Measurements from ENCODE around the gene MYPOP.

The MYPOP gene, protein sequence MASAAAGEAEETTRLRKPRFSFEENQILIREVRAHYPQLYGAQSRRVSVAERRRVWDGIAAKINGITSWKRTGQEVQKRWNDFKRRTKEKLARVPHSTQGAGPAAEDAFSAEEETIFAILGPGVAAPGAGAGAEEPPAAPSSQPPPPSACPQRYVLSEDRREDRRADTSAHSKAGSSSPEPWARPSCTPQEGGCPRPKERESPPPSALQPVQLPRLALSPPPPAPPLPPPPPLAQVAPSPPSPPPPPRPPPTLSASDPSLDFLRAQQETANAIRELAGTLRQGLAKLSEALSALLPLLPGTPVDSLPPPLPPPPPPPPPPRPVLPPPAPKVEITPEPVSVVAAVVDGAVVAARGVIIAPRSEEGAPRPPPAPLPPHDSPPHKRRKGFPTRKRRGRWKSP

DNA sequence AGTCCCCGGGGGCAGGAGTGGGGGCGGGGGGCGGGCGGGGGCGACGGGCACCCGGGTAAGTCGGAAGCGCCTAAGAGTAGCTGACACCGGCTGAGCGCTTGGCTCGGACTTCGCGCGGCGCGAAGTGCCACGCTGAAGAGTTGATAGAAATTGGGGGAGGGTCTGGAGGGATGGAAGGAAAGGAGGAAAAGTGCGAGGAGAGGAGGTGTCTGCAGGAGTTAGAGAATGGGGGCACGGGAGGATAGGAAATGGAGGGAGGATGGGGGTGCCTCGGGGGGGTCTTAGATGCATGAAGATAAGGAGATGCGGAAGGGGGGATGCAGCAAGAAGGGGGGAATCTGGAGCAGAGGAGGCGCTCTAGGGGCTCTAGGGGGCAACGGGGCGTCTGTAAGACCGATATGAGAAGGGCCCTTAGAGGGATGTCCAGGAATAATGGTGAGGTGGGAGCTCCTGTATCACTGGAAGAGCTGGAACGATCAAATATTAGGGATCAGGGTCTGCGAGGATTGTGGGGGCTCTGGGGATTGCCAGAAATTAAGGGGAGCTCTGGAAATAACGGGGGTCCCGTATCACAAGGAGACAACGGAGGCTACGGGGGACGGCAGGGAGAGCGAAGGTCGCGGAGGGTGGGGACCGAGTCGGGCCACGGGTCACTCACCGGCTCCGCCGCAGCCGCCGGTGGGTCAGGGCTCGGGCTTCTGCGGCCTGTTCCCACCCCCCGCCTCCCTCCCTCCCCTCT, at the start of gene MYPOP:
Gene MYPOP (minus strand): TSS at position 702 of the 739 bp plus-strand sequence. CDS start 840 bp downstream, outside the sequence.
- no peak for DNase-seq

DNA sequence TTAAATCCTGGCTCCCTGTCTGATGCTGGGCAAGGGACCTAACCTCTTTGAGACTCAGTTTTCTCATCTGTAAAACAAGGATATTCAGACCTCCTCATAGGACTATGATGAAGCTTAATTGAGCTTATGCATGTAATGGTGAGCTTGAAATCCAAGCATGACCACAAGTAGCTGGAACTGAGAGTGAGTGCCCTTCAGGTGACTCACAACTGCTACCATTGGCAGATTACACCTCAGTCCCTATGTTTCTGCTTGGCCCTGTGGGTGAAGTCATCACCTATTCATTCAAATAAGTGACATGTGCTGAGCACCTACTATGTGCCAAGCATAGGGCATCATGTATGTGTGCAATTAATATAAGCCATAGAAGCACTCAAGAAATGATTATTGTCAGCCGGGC, 45.5 kb upstream of the MYPOP start:
- DNase-seq = no peak

DNA sequence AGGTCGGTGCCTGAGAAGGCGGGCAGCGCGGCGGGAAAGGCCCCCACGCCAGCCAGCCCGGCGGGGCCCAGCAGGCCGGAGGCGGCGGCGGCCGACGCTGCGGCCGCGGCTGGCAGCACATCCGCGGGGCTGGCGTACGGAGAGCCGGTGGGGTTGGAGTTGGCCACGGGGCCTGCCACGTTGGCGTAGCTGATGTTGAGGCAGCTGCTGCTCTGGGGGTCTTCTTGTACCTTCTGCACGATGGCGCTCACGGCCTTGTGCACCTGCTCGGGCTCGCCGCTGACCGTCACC, 38.0 kb upstream of the MYPOP start:
- no peak for DNase-seq

DNA sequence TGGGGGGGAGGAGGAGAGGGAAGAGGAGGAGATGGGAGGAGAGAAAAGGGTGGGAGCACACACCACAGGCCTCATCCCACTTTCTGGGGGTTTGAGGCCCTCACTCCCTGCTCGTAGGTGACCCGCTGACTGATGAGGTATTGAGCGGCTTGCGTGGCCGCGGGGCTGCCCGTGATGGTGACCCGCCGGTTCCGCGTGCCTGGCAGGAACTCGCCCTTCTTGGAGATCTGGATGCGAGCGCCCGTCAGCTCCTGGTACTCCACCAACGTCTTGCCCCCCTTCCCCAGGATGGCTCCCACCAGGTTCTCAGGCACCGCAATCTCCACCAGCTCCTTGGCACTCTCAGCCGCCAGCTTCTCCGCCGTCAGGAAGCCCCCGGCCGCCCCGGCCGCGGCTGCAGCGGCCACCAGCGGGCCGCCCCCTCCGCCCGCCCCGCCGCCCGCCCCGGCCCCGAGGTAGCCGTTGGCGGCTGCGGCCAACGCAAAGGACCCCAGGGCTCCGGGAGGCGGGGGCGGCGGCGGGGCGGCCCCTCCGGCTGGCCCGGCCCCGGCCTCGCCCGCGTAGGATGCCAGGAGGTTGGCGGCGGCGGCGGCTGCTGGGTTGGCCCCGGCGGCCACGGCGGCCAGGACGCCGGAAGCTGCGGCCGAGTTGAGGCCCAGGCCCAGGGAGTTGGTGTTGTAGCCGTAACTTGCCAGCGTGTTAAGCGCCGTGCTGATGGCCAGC, 37.5 kb upstream of the MYPOP start:
- DNase-seq = no peak

DNA sequence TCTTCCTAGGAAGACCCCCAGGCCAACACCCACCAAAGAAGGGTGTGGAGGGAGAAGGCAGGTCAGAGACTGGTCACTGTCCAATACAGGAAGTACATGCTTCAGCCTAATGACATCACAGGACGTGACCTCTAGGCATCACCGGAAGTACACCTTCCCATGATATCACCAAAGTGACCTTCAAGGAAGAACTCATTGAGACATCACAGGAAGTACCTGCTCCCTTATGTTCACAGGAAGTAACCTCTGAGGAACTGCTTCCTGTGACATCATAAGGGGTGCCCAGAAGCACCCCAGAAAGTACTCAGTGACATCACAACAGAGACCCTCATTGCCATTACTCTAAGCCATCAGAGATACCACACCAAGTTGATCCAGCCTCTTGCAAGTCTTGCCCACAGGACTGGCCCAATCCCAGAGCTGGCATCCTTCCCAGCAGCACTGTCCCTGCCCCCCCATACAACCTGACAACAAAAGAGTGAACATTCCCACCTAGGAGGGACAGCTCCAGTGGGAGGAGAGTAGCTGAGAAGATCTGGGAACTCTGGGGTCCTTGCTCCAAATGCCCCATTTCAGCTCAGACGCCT, 36.4 kb upstream of the MYPOP start:
- no peak for DNase-seq

DNA sequence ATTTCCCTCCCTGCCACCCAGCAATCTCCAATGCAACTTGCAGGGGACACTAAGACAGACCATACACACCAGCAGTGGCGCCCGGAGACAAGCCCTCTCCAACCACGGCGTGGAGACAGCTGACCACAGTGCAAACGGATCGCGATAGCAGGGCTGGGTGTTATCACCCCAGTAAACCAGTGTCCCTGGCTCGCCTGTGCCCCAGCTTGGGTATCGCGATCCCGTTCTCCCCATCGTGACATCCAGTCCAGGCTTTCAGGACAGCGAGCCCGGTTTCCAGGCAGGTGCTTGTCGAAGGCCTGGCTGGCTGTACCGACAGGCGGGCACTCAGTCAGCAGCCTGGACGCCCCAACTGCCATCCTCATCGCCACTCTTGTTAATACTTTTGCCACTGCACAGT, 32.9 kb upstream of the MYPOP start:
- no peak for DNase-seq

DNA sequence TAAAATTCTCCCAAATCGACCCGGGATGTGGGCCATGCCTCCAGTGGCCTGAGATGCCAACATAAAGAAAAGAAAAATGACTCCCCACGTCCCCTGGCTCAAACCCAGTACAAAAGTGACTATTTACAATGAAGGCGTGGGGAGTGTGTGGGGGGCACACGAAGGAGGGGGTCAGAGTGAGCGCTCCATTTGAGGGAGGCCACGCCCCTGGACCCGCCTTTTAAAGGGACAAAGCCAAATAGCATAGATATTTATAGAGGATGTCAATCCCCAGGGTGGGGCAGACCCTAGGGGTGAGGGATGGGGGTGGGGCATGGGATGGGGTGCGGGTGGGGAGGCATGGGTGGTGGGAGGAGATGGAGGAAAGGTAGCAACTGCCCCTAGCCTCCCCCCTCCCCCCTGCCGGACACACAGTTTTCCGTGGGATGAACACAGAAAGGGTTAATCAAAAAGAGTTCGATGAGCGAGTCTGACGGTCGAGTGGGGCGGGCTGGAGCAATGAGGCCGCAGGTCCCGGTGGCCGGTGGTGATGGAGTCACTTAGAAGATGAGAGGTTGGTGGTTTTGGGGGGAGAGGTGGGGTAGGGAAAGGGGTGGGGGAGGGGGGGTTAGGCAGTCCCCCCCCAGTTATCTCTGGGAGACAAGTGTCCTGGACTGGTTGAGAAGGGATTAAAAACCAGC, 32.3 kb upstream of the MYPOP start:
- DNase-seq = no peak

DNA sequence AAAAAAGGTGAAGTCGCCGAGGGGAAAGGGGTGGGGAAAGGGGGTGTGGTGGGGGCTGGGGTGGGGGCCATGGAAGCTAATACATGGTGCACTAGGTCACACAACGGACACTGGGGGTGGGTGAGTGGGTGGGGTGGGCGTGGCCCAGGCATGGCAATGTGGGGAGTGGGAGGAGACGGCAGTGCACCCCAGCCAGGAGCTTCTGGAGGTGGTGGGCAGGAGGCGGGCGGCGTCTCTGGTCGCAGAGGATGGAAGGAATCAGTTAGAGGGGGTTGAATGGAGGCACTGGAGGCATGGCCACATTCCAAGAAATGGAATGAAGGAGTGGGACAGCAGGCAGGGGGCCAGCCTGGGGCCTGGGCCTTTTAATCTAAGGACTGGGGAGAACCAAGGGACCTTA, 31.3 kb upstream of the MYPOP start:
- DNase-seq = no peak

DNA sequence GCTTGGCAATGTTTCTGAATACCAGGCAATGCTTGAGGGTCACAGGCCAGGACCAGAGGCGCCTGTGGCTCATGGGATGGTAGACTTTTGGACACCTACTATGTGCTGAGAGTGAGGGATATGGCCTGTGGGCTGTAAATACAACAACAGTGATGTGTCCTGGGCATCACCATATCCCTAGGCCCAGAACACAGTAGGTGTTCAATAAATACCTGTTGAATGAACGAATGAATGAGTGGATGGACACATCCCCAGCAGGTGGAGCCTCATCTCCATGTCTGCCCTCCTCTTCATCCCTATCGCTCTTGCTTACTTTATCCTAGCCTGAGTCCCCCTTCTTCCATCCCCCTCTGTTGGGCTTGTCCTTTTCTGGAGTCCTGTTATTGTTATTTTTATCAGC, 28.6 kb upstream of the MYPOP start:
- DNase-seq = no peak

DNA sequence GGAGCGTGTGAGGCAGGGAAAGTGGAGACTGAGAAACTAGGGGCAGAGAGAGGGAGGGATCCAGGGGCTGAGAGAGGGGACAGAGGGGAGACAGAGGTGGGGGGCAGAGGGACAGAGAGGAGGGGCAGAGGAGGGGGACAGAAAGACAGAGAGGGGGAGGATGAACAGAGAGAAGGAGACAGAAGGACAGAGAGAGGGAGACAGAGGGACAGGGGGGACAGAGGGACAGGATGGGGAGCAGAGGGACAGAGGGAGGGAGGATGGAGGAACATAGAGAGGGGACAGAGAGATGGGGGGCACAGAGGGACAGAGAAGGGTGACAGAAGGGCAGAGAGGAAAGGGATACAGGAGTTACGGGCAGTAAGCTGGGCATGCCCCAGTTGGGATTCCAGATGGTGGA, 26.8 kb upstream of the MYPOP start:
- no peak for DNase-seq

DNA sequence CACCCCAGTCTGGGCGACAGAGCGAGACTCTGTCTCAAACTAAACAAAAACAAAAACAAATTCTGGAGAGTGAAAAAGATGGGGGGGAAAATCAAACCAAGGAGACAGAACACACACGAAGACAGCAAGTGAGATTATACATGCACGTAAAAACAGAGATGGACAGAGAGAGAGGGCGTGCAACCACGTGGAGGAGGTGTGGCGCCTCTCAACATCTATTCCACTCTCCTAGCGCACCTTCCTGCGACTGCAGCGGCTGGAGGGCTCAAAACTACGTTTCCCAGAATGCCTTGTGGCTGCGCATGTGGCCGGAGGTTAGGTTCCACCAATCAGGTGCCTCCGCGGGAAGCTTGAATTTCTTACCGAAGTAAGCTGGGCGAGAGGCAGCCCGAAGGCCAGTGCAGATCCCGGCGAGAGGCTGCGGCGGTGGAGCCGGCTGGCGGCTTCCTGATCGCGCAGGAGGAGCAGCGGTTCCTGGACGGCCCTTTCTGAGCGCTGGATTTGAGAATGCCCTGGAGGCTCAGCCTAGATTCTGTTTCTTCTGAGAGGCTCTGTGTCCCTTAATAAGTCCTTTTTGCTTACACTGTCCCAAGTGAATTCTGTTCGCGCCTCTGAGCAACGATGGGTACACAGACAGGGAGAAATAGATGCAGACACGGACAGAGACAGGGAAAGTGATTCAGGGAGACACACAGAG, 25.3 kb upstream of the MYPOP start:
- peak; percentile 95 for DNase-seq

DNA sequence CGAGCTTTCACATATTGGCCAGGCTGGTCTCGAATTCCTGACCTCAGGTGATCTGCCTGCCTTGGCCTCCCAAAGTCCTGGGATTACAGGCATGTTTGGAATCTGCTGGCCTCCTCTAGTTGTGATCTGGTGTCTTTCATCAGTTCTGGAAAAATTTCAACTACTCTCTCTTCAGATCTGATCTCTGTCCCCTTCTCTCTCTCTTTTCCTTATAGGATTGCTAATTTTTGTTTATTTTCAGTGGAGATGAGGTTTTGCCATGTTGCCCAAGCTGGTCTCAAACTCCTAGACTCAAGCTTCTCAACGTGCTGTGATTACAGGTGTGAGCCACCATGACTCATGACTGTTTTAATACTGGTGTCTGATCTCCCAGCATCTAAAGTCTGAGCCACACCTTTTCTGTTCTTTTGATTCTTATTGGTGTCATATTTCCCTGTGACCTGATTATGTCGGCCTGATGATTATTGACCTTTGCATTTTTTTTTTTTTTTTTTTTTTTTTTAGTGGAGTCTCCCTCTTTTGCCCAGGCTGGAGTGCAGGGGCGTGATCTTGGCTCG, 22.6 kb upstream of the MYPOP start:
- no peak for DNase-seq

DNA sequence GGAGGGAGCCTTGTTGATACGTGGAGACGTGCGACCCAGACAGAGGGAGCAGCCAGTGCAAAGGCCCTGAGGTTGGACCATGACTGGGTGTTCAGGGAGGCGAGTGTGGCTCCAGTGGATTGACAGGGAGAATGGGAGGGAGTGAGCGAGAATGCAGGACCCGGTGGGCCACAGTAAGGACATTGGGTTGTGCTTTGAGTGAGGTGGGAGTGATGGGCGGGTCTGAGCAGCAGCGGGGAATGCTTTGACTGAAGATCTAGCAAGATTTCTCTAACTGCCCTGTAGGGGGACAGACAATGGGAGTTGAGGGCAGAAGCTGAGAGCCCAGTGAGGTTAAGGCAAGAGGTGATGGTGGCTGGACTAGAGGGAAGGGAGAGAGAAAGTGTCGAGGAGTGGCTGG, 19.9 kb upstream of the MYPOP start:
- DNase-seq = no peak

DNA sequence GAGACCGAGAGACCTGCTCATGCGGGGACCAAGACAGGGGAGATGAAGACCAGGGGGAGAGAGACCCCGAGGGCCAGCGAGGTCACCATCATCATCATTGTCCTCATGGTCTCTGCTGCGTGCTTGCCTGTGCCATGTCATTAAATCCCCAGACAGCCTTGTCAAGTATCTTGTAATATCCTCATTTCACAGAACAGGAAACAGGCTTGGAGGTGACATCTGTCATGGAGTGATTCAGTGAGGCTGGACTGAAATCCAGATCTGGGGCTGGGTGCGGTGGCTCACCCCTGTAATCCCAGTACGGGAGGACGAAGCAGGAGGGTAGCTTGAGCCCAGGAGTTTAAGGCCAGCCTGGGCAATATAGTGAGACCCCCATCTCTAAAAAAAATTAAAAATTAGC, 18.0 kb upstream of the MYPOP start:
- DNase-seq = no peak

DNA sequence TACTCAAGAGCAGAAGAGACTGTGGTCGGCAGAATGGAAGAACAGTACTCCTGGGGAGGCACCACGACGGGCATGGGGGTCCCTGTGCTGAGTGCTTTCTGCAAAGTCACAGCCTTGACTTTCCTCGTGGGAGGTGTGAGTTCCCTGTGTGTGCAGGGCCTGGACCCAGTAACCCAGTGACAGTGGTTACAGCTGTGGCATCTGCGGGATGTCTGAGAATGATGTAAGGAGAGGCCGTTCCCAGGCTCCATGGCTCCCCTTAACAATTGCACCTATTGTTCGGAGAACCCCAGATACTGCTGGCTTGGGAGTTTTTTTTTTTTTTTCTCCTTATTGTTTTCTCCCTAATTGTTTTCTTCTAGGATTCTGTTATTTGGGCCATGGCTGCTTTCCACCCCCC, 17.3 kb upstream of the MYPOP start:
- no peak for DNase-seq

DNA sequence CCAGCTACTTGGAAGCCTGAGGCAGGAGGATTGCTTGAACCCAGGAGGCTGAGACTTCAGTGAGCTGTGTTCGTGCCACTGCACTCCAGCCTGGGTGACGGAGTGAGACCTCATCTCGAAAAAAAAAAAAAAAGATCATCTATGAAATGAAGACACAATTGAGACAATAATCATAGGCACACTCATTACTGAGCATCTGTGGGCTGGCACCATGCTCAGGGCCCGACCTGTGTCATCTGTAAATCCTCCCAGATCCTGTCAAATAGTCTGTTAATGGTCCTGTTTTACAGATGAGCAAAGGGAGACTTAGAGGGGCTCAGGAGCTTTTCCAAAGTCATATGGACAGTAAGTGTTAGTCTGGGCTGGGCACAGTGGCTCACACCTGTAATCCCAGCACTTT, 16.3 kb upstream of the MYPOP start:
- DNase-seq = no peak

DNA sequence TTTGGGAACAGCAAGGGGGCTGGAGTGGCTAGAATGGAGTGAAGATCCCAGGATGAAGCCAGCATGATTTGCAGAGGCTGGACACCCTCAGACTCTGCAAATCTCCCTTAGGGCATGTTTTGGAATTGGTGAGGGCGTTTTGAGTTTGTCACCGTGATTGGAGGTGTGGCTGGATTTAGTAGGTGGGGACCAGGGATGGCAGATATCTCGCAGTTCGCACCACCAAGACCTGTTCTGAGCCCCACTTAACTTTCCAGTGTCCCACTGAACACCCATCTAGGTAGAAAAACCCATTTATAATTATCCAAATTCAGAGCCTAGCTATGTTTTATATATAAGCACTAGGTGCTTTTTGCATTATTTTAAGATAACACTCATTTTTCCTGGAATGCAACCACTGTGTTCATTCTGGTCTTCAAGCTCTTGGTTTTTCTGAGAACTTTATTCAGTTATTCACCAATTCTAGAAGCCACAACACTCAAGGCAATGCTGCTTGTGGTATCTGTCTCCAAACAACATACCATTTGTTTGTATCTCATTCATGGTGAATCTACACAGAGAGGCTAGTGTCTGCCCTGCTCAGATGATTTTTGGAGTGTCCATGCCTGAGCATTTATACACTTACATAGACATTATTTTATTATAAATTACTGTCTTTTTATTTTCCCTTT, 15.1 kb upstream of the MYPOP start:
- DNase-seq = no peak

DNA sequence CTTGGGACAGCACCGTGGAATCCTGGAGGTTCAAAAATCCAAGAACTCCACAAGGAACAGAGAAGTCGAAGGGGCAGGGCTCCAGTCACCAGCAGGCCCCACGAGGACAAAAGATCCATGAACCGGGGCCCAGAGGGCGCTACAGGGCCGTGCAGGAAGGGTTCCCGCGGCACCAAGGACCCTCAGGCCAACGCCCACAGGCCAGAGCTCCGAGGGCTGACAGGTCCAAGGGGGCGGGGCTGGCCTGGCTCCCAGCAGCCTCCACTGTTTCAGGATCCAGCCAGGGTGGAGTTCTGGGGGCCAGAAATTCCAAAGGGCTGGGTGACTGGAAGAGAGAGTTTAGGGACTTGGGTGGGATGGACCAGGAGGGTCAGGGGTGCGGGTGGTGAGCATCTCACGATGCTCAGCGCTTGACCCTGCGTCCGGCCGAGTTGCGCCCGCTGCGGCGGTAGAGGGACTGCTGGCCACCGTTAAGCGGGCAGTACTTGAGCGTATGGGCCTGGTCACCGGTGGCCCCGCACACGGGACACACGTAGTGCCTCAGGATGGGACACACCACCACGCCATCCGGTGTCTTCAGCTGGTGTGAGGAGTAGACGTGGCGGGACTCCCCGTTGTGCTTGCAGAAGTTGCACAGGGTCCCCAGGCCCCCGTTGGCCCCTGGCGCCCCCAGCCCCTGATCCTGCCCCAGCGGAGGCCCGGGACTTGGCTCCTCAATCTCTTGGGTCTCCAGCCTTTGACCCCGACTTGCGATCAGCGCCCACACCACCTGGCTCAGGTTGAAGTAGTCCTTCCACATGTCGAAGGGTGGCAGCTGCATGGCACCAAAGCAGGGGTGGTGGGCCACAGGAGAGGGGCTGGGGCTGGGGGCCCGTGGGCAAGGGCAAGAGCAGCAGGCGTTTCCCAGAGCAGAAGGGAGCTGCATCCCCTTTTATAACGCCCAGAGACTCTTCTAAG, 11.7 kb upstream of the MYPOP start, which contains the start of gene NANOS2:
Gene NANOS2 (minus strand): TSS at position 905 of the 957 bp plus-strand sequence. CDS start 85 bp downstream, at position 820.
- DNase-seq = no peak

DNA sequence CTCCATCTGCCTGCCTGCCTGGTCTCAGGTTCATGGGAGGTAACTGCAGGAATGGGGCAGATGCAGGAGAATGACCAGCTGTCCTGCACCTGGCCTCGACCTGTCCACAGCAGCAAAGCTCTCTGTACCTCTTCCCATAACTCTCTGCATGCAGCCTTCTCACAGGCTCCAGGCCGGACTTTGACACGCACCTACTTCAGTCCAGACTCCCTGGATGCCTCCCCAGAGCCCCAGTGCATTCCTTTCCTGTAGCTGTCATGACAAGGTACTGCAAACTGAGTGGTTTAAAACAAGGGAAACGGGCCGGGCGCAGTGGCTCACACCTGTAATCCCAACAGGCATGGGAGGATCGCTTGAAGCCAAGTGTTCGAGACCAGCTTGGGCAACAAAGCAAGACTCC, 8.9 kb upstream of the MYPOP start:
- no peak for DNase-seq

DNA sequence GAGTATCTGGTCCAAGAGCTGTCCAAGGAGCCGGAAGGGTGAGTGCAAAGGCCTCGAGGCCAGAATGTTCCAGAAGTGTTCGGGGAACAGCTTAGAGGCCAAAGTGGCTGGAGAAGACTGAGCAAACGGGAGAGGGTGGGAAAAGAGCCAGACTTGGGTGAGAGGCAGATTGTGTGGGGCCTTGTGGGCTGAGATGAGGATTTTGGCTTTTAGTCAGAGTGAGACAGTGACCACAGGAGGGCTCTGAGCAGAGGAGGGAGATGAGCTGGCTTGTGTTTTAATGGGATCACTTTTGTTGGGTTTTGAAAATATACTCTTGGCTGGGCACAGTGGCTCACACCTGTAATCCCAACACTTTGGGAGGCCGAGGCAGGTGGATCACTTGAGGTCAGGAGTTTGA, 6.5 kb upstream of the MYPOP start:
- DNase-seq = no peak
